ENCODE measurements around the gene CDCA8. TPM values are rescaled to one million over a fixed set of nuclear protein-coding genes. Genes with fewer than 3 reads are reported as not detected.
A peak's percentile ranks its signal among the peaks of the same experiment; 100 is the strongest.

CDCA8 gene
- total RNA-seq, 6 experiments from 2014 or later: 0.31 to 2.2 (median 0.76) TPM

- H3K27ac ChIP-seq: no peak overlapping the region
- no peaks in the 10 kb centered on the region for H3K9me3 ChIP-seq
- WGBS (ENCODE audit: insufficient coverage, low coverage, low lambda C conversion rate, missing lambda C conversion rate): 32% methylated on average over 2 of the region's 10 CpGs
- H3K36me3 ChIP-seq: no peaks in the 10 kb centered on the region
- H3K27me3 ChIP-seq: no peaks in the 10 kb centered on the region
- peak in 1 of 4 donors; percentile 9 for ATAC-seq
- TF ChIP-seq POLR2A (IDR thresholded peaks at IDR 0.05) (no peak), CTCF (IDR thresholded peaks at IDR 0.05) (no peak)
- H3K4me1 ChIP-seq: no peaks in the 10 kb centered on the region
- intact Hi-C loops (cut with DNase I): loop anchor here in 1 of 2 donors (10.0 kb wide), 1 partner anchor 189 kb away; no protein-coding TSS in a partner anchor
- DNase-seq: no peak
- no peak overlapping the region for H3K4me3 ChIP-seq
These were observed 18.4 kb upstream of the CDCA8 start for GRCh38 chr1:37673920-37674319.

DNA sequence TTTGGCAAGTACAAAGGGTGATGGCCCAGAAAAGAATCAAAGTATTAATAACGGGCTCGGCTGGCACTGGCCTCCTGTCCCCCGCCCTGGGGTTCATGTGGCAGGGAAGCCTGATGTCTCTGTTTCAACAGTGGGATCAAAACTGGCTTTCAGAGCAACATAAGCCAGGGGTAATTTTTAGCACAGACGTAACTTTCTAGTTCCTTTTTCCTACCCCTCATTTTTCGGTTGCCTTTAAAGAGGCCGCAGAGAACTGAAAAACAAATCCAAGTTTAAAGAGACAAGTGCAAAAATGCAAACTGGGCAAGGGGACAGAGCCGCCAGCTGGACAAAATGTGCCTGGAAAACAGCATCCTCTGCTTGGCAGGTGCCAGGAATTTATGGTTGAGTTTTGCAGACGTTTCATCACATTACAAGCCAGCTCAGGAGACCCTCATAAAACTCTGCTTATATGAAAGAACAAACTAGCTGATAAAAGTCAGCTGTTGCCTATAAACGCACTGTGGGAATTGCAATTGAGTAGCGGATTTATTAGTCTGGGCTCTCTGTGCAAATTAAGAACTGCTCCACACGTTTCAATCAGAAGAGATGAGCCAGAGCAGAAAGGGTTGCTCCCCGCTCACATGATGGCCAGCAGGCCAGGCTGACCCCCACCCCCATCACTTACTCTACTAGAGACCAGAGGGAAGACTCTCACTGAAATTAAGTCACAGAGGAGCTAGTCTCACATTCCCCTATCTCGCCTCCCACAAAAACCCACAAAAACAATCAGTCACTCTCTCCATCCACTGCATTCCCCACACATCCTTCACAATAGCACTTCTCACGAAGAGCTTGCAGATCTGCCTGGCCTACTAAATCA is 15.8 kb upstream of the CDCA8 start:
- Histone ChIP-seq H3K4me3 (no peak overlapping the region), H3K36me3 (peaks cover 0 to under 1% (median 0%) of the 10 kb centered on the region in 4 donors), H3K27me3 (no peaks in the 10 kb centered on the region), H3K9me3 (no peaks in the 10 kb centered on the region), H3K4me1 (no peaks in the 10 kb centered on the region), H3K27ac (no peak overlapping the region)
- DNase-seq (no peak), ATAC-seq (no peak)
- intact Hi-C loops (cut with DNase I): loop anchor here (5.0 to 10.0 kb wide), 3 partner anchors 64 to 192 kb away; no protein-coding TSS in a partner anchor
- TF ChIP-seq POLR2A (IDR thresholded peaks at IDR 0.05): no peak
- whole genome bisulfite sequencing (ENCODE audit: insufficient coverage, low coverage, low lambda C conversion rate, missing lambda C conversion rate): 29% methylated on average over 12 of the region's 14 CpGs

GRCh38 chr1:37677143-37677439 is 15.2 kb upstream of the CDCA8 start:
- H3K27me3 ChIP-seq: no peaks in the 10 kb centered on the region
- intact Hi-C loops (cut with DNase I): loop anchor here (5.0 to 10.0 kb wide), 3 partner anchors 65 to 192 kb away; no protein-coding TSS in a partner anchor
- H3K4me3 ChIP-seq: no peak overlapping the region
- ATAC-seq (no peak), DNase-seq (no peak)
- TF ChIP-seq CTCF (IDR thresholded peaks at IDR 0.05): no peak
- TF ChIP-seq POLR2A (IDR thresholded peaks at IDR 0.05): no peak
- peaks cover 0 to 5% (median 0%) of the 10 kb centered on the region in 4 donors for H3K36me3 ChIP-seq
- H3K9me3 ChIP-seq: no peaks in the 10 kb centered on the region
- H3K4me1 ChIP-seq: no peaks in the 10 kb centered on the region
- no peak overlapping the region for H3K27ac ChIP-seq
- WGBS (ENCODE audit: insufficient coverage, low coverage, low lambda C conversion rate, missing lambda C conversion rate): 43% methylated on average over 3 of the region's 4 CpGs

DNA sequence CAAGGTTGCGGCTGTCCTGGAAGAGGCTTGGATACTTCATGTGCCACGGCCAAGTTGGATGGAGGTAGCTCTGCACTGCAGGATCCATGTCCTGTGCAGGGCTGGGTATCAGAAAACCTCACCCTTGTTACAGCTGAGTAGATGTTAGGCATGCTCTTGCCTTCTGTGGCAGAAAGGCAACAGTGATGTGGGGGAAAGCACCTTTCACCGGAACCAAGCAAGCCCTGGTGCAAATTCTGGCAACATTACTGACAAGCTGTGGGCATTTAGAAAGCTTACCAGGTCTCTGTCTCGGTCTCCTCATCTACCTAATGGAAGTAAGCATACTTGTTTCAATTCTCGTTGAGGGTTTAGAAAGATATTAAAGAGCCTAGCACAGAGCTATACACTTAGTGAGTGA is 14.5 kb upstream of the CDCA8 start:
- intact Hi-C loops (cut with DNase I): loop anchor here (5.0 to 10.0 kb wide), 3 partner anchors 66 to 193 kb away; no protein-coding TSS in a partner anchor
- Histone ChIP-seq H3K4me3 (no peak overlapping the region), H3K27ac (no peak overlapping the region), H3K9me3 (no peaks in the 10 kb centered on the region), H3K36me3 (peaks cover 0 to 9% (median under 1%) of the 10 kb centered on the region in 4 donors), H3K27me3 (no peaks in the 10 kb centered on the region), H3K4me1 (no peaks in the 10 kb centered on the region)
- TF ChIP-seq POLR2A (IDR thresholded peaks at IDR 0.05) (no peak), CTCF (IDR thresholded peaks at IDR 0.05) (no peak)
- WGBS (ENCODE audit: insufficient coverage, low coverage, low lambda C conversion rate, missing lambda C conversion rate): 63% methylated on average over 3 of the region's 5 CpGs
- ATAC-seq (no peak), DNase-seq (no peak)

- ATAC-seq (no peak), DNase-seq (no peak)
These were observed 11.4 kb upstream of the CDCA8 start for GRCh38 chr1:37680933-37681332.

More at GRCh38 chr1:37680933-37681332, 11.4 kb upstream of the CDCA8 start:
- WGBS (ENCODE audit: insufficient coverage, low coverage, low lambda C conversion rate, missing lambda C conversion rate): 70% methylated on average over 3 of the region's 3 CpGs
- Histone ChIP-seq H3K9me3 (no peaks in the 10 kb centered on the region), H3K27ac (no peak overlapping the region), H3K36me3 (peaks cover 0 to 35% (median 7%) of the 10 kb centered on the region in 4 donors), H3K4me1 (no peaks in the 10 kb centered on the region), H3K4me3 (no peak overlapping the region), H3K27me3 (no peaks in the 10 kb centered on the region)
- intact Hi-C loops (cut with DNase I): loop anchor here (10.0 kb wide), 1 partner anchor 226 kb away; no protein-coding TSS in a partner anchor
- TF ChIP-seq POLR2A (IDR thresholded peaks at IDR 0.05): no peak
- no peak for TF ChIP-seq CTCF (IDR thresholded peaks at IDR 0.05)

Data from right lobe of liver (tissue), 6 donors.